ENCODE measurements around the gene C11orf68.

GRCh38 chr11:65958291-65958690 is 39.4 kb upstream of the C11orf68 start:
- TF ChIP-seq POLR2AphosphoS5 (IDR thresholded peaks at IDR 0.05; ENCODE audit: borderline replicate concordance, low read depth, low read length) (no peak), EZH2 (IDR thresholded peaks at IDR 0.05) (no peak), FOXP2 (optimal IDR thresholded peaks at IDR 0.05; ENCODE audit: control extremely low read depth, extremely low read length, insufficient read depth) (no peak)
